H1 (cell line): ENCODE data around the gene DHX58. TPM values are rescaled to one million over a fixed set of nuclear protein-coding genes. Genes with fewer than 3 reads are reported as not detected.
A peak's percentile ranks its signal among the peaks of the same experiment; 100 is the strongest.

Source experiments
- CTCF ChIA-PET: fragments of 300-600 bp; sonication (Branson Sonifier 250); formaldehyde crosslinking; loops from one replicate; lab custom pipeline; 2021; ENCODE audit not compliant: partially characterized antibody; lab: Charles Lee
- POLR2A ChIA-PET: fragments of 300-600 bp; sonication (Branson Sonifier 250); formaldehyde crosslinking; loops from one replicate; lab custom pipeline; 2021; ENCODE audit warnings: inconsistent platforms; ENCODE audit not compliant: partially characterized antibody; lab: Charles Lee
- DNase-seq, 2 experiments: peaks; one replicate each; pipeline versions ENCODE4 v3.0.0 to v3.0.0-alpha.2; 2010 to 2022; ENCODE audit warnings: low spot score in 2 of 2, low read depth in 1 of 2, mixed read lengths in 1 of 2
- FAIRE-seq: peaks from 2 replicates; lab custom pipeline; 2011; peaks lifted over from hg19 to GRCh38; lab: Jason Lieb, UNC
- H2AFZ ChIP-seq: 2 replicates; pipeline ENCODE4 v1.8.1; 2012; ENCODE audit warnings: low read length, inconsistent platforms
- H2AK5ac ChIP-seq: 2 replicates; pipeline ENCODE4 v1.6.1; 2013; ENCODE audit warnings: low read depth, low read length
- H2BK120ac ChIP-seq: replicated peaks from 2 replicates; pipeline ENCODE3; 2013; ENCODE audit warnings: low read depth, low read length, inconsistent platforms
- H2BK12ac ChIP-seq: 2 replicates; pipeline ENCODE4 v1.6.1; 2013; ENCODE audit warnings: low read depth, low read length
- H2BK15ac ChIP-seq: 2 replicates; pipeline ENCODE4 v1.6.1; 2013; ENCODE audit warnings: low read length
- H2BK20ac ChIP-seq: 2 replicates; pipeline ENCODE4 v1.6.1; 2013; ENCODE audit warnings: low read length
- H2BK5ac ChIP-seq: 2 replicates; pipeline ENCODE4 v1.6.1; 2013; ENCODE audit warnings: low read depth, low read length
- H3K14ac ChIP-seq: 2 replicates; pipeline ENCODE4 v1.6.1; 2013; ENCODE audit warnings: inconsistent platforms; ENCODE audit not compliant: insufficient read length
- H3K18ac ChIP-seq: 2 replicates; pipeline ENCODE4 v1.6.1; 2013; ENCODE audit warnings: low read length; ENCODE audit errors: extremely low read depth
- H3K23ac ChIP-seq: 2 replicates; pipeline ENCODE4 v1.6.1; 2013; ENCODE audit warnings: inconsistent platforms; ENCODE audit not compliant: insufficient read length
- H3K23me2 ChIP-seq: 2 replicates; pipeline ENCODE4 v1.6.1; 2013; ENCODE audit warnings: low read depth, low read length
- H3K27ac ChIP-seq: 2 replicates; pipeline ENCODE4 v1.6.1; 2011; ENCODE audit warnings: low read depth, low read length, inconsistent platforms
- H3K27me3 ChIP-seq, 4 experiments: replicated peaks in 1 of 4; 1 replicate in 1 of 4; 2 replicates in 3 of 4; pipeline versions ENCODE4 v1.6.1 to v1.8.1; 2011 to 2013; ENCODE audit warnings: low read length in 3 of 4, mild to moderate bottlenecking in 3 of 4, inconsistent platforms in 2 of 4, mixed read lengths in 2 of 4, moderate library complexity in 1 of 4; ENCODE audit not compliant: control insufficient read depth in 3 of 4, insufficient read depth in 3 of 4; ENCODE audit errors: extremely low read depth in 1 of 4
- H3K36me3 ChIP-seq, 4 experiments: 2 replicates each; pipeline versions ENCODE4 v1.6.1 to v1.8.1; 2011 to 2013; ENCODE audit warnings: mild to moderate bottlenecking in 4 of 4, low read length in 3 of 4, moderate library complexity in 2 of 4, control low read depth in 1 of 4, inconsistent platforms in 1 of 4; ENCODE audit not compliant: insufficient read depth in 4 of 4, control insufficient read depth in 2 of 4
- H3K4ac ChIP-seq: replicated peaks from 2 replicates; pipeline ENCODE3; 2013; ENCODE audit warnings: low read length, low read depth, mixed read lengths, inconsistent platforms; ENCODE audit not compliant: insufficient read length
- H3K4me1 ChIP-seq, 4 experiments: replicated peaks in 1 of 4; 1 replicate in 1 of 4; 2 replicates in 3 of 4; pipeline versions ENCODE4 v1.6.1 to v1.8.1; 2011 to 2013; ENCODE audit warnings: low read length in 3 of 4, inconsistent platforms in 2 of 4, mixed read lengths in 1 of 4; ENCODE audit not compliant: insufficient read depth in 4 of 4, control insufficient read depth in 3 of 4
- H3K4me2 ChIP-seq, 2 experiments: 2 replicates each; pipeline versions ENCODE4 v1.6.1 to v1.8.1; 2011 to 2013; ENCODE audit warnings: low read depth in 2 of 2, low read length in 2 of 2, control low read depth in 1 of 2, inconsistent platforms in 1 of 2, mild to moderate bottlenecking in 1 of 2; ENCODE audit not compliant: insufficient read depth in 1 of 2
- H3K4me3 ChIP-seq, 4 experiments: fragments of 200-600, 300-600 bp in 1 of 4; sonication (generic), shearing (Covaris generic), sonication (Bioruptor Twin) in 1 of 4; 2 replicates each; pipeline versions ENCODE4 v1.5.1 to v1.8.1; 2011 to 2016; ENCODE audit warnings: low read length in 4 of 4, low read depth in 3 of 4, control low read depth in 2 of 4, inconsistent platforms in 2 of 4, mild to moderate bottlenecking in 2 of 4, mixed read lengths in 1 of 4, moderate library complexity in 1 of 4; ENCODE audit not compliant: insufficient read depth in 2 of 4; ENCODE audit errors: extremely low read depth in 1 of 4
- H3K56ac ChIP-seq: replicated peaks from 2 replicates; pipeline ENCODE3; 2013; ENCODE audit warnings: low read depth, mild to moderate bottlenecking, mixed read lengths, low read length, inconsistent platforms; ENCODE audit not compliant: insufficient read length
- H3K79me1 ChIP-seq: 2 replicates; pipeline ENCODE4 v1.6.1; 2013; ENCODE audit warnings: low read depth, low read length, control low read depth
- H3K79me2 ChIP-seq, 2 experiments: 2 replicates each; pipeline versions ENCODE4 v1.6.1 to v1.8.1; 2012 to 2013; ENCODE audit warnings: low read length in 2 of 2, mild to moderate bottlenecking in 2 of 2, inconsistent platforms in 1 of 2; ENCODE audit not compliant: insufficient read depth in 2 of 2, control insufficient read depth in 1 of 2
- H3K9ac ChIP-seq, 4 experiments: replicated peaks in 1 of 4; 1 replicate in 1 of 4; 2 replicates in 3 of 4; pipeline versions ENCODE4 v1.6.1 to v1.8.1; 2011 to 2013; ENCODE audit warnings: low read depth in 3 of 4, low read length in 3 of 4, control low read depth in 2 of 4, mild to moderate bottlenecking in 2 of 4, moderate library complexity in 2 of 4, inconsistent platforms in 1 of 4; ENCODE audit errors: extremely low read depth in 1 of 4
- H3K9me3 ChIP-seq, 2 experiments: 2 replicates each; pipeline versions ENCODE4 v1.6.1 to v1.8.1; 2012 to 2013; ENCODE audit warnings: mild to moderate bottlenecking in 2 of 2, moderate library complexity in 2 of 2, control low read depth in 1 of 2, inconsistent platforms in 1 of 2, low read depth in 1 of 2, low read length in 1 of 2, mixed read lengths in 1 of 2; ENCODE audit not compliant: insufficient read depth in 2 of 2
- H4K20me1 ChIP-seq, 2 experiments: replicated peaks in 1 of 2; 2 replicates each; pipeline versions ENCODE3 to v1.8.1; 2011 to 2013; ENCODE audit warnings: inconsistent platforms in 2 of 2, low read length in 2 of 2, mild to moderate bottlenecking in 1 of 2; ENCODE audit not compliant: insufficient read depth in 2 of 2, control insufficient read depth in 1 of 2
- H4K5ac ChIP-seq: 2 replicates; pipeline ENCODE4 v1.6.1; 2013; ENCODE audit warnings: low read length, low read depth, mixed read lengths, inconsistent platforms; ENCODE audit not compliant: insufficient read length
- H4K8ac ChIP-seq: 2 replicates; pipeline ENCODE4 v1.8.0; 2013; ENCODE audit warnings: mild to moderate bottlenecking, moderate library complexity, low read length, inconsistent platforms; ENCODE audit not compliant: insufficient read depth; ENCODE audit errors: extremely low read depth
- H4K91ac ChIP-seq: replicated peaks from 2 replicates; pipeline ENCODE3; 2013; ENCODE audit warnings: low read length, mixed read lengths, inconsistent platforms; ENCODE audit not compliant: insufficient read length
- ASH2L ChIP-seq: fragments of 200-600, 300-600 bp; sonication (generic); IDR thresholded peaks from one replicate; pipeline ENCODE4 v1.7.1; 2017; ENCODE audit warnings: low read length
- BCL11A ChIP-seq, 2 experiments: IDR thresholded peaks; one replicate each; pipeline ENCODE4 v1.6.1; 2011; ENCODE audit warnings: low read depth in 2 of 2, low read length in 2 of 2, mild to moderate bottlenecking in 2 of 2
- CREB1 ChIP-seq: IDR thresholded peaks from 2 replicates; pipeline ENCODE4 v1.6.1; 2012; ENCODE audit warnings: inconsistent platforms
- JUND ChIP-seq: IDR thresholded peaks from 2 replicates; pipeline ENCODE4 v1.6.1; 2011; ENCODE audit warnings: mild to moderate bottlenecking, improper control_type of control experiment, low read length
- NRF1 ChIP-seq: IDR thresholded peaks from 2 replicates; pipeline ENCODE4 v1.6.1; 2011; ENCODE audit warnings: mild to moderate bottlenecking, low read depth, low read length, improper control_type of control experiment
- POLR2A ChIP-seq, 2 experiments: IDR thresholded peaks; 1 replicate in 1 of 2; 2 replicates in 1 of 2; pipeline ENCODE4 v1.6.1; 2011; ENCODE audit warnings: low read depth in 2 of 2, low read length in 2 of 2, mild to moderate bottlenecking in 2 of 2; ENCODE audit errors: control extremely low read depth in 1 of 2
- POLR2AphosphoS5 ChIP-seq: IDR thresholded peaks from 2 replicates; pipeline ENCODE4 v1.6.1; 2011; ENCODE audit warnings: low read depth, low read length
- SAP30 ChIP-seq: fragments of 300-600 bp; sonication (generic); IDR thresholded peaks from 2 replicates; pipeline ENCODE4 v1.7.1; 2012; ENCODE audit warnings: low read length, moderate library complexity, mild to moderate bottlenecking, inconsistent platforms; ENCODE audit not compliant: insufficient read depth, insufficient replicate concordance
- SIN3A ChIP-seq, 2 experiments: IDR thresholded peaks in 1 of 2; conservative IDR thresholded peaks in 1 of 2; 2 replicates each; pipeline ENCODE4 v1.6.1; 2011 to 2012; ENCODE audit warnings: low read length in 2 of 2, improper control_type of control experiment in 1 of 2, low read depth in 1 of 2, mild to moderate bottlenecking in 1 of 2
- SIX5 ChIP-seq: IDR thresholded peaks from 2 replicates; pipeline ENCODE4 v1.6.1; 2011; ENCODE audit warnings: mild to moderate bottlenecking, low read depth, low read length
- TAF1 ChIP-seq: IDR thresholded peaks from 2 replicates; pipeline ENCODE4 v1.6.1; 2011; ENCODE audit warnings: mild to moderate bottlenecking, low read depth, low read length
- WGBS, 2 experiments: shearing (Covaris generic) in 1 of 2; methylation state at CpG; one replicate each; pipeline versions ENCODE4 v1.1.6 to v1.1.7; 2013 to 2015; ENCODE audit warnings: low lambda C conversion rate in 2 of 2, mixed read lengths in 2 of 2, inconsistent platforms in 1 of 2, low coverage in 1 of 2, missing lambda C conversion rate in 1 of 2; ENCODE audit not compliant: insufficient replicate concordance in 2 of 2, insufficient coverage in 1 of 2, insufficient read length in 1 of 2; ENCODE audit errors: extremely low coverage in 1 of 2, missing lambda C conversion rate in 1 of 2; 5-methylcytosine and 5-hydroxymethylcytosine counted together
- polyA plus RNA-seq, 7 experiments: library from polyadenylated mRNA; depleted of rRNA in 3 of 7; stranded (reverse) in 5 of 7; unstranded in 2 of 7; fragments of >200 nt in 5 of 7; fragments of 200-250 nt in 2 of 7; gene quantifications; 1 replicate in 5 of 7; 2 replicates in 1 of 7; 4 replicates in 1 of 7; pipeline versions ENCODE4 v1.2.1 to v1.2.3, GENCODE V29; 2011 to 2013; ENCODE audit warnings: missing spikeins in 2 of 7, mixed read lengths in 2 of 7
- total RNA-seq: library from RNA; stranded (reverse); fragmentation: NEBNext Ultra II Directional; extraction: Animal tissue kit (Norgen Biotek cat#: 25700); gene quantifications from 2 replicates; pipeline ENCODE4 v1.2.1, GENCODE V29; 2021

DHX58 gene
- total and polyA plus RNA-seq, 2 of the 8 experiments (the other 6 are each of a cell fraction or from before 2014, with no cell fraction given): 5.6 to 9.9 TPM

GRCh38 chr17:42107597-42108576 lies 4.6 kb downstream of the DHX58 start:
- peak overlapping the region; percentile 97 for H2BK5ac ChIP-seq
- H2BK120ac ChIP-seq: no peak overlapping the region
- H3K27me3 ChIP-seq: no peaks in the 10 kb centered on the region
- no peak overlapping the region for H3K23ac ChIP-seq
- H3K9me3 ChIP-seq: no peaks in the 10 kb centered on the region
- peak overlapping the region; percentile 90 for H4K8ac ChIP-seq
- FAIRE-seq (no peak), DNase-seq (peak; percentile 84 to 100)
- ChIA-PET POLR2A (interaction anchor here (0.9 to 7.2 kb wide), 4 partner anchors 13 to 141 kb away, joined by 4 to 51 read pairs (median 8); partner anchors contain the start of genes CNP, DNAJC7, HSPB9 and KAT2A), CTCF (interaction anchor here (1.1 to 39.4 kb wide), 8 partner anchors 8 to 321 kb away, joined by 3 to 1084 read pairs (median 163); partner anchors contain the start of genes CNP, DHX58, DNAJC7 and HSPB9)
- H2AK5ac ChIP-seq: peak overlapping the region; percentile 94; the same call in 1 of the 2 replicates
- H3K9ac ChIP-seq: peak overlapping the region in 1 of 4 experiments; percentile 24; a peak in 1 of 7 replicates
- no peaks in the 10 kb centered on the region for H3K79me1 ChIP-seq
- no peak overlapping the region for H3K56ac ChIP-seq
- H4K91ac ChIP-seq: peak overlapping the region; percentile 97
- peak overlapping the region; percentile 39 to 60 (median 42) for H3K4me3 ChIP-seq
- H3K36me3 ChIP-seq: no peaks in the 10 kb centered on the region
- peak overlapping the region; percentile 77; the same call in 1 of the 2 replicates for H2AFZ ChIP-seq
- peak overlapping the region; percentile 24 for H4K5ac ChIP-seq
- H3K27ac ChIP-seq: peak overlapping the region; percentile 39; the same call in 1 of the 2 replicates
- H2BK15ac ChIP-seq: peak overlapping the region; percentile 89
- peaks cover 2% of the 10 kb centered on the region; the same call in 1 of the 2 replicates for H3K23me2 ChIP-seq
- H3K18ac ChIP-seq: peak overlapping the region; percentile 93
- peak overlapping the region; percentile 99 for H2BK12ac ChIP-seq
- peaks cover 0 to 18% (median 11%) of the 10 kb centered on the region in 4 experiments; a peak in 6 of 7 replicates for H3K4me1 ChIP-seq
- peak overlapping the region; percentile 51 to 76 for H3K4me2 ChIP-seq
- no peak overlapping the region for H3K14ac ChIP-seq
- H3K79me2 ChIP-seq: no peaks in the 10 kb centered on the region
- H4K20me1 ChIP-seq: no peaks in the 10 kb centered on the region
- H2BK20ac ChIP-seq: peak overlapping the region; percentile 95
- H3K4ac ChIP-seq: peak overlapping the region; percentile 90
- 42% methylated on average over 33 of the region's 51 CpGs; no CpG with 5 or more reads in 1 of the 2 experiments for WGBS, 2 experiments
- TF ChIP-seq ASH2L (peak; percentile 2), CREB1 (peak; percentile 87), POLR2A (IDR thresholded peaks at IDR 0.05; ENCODE audit: control extremely low read depth in 1 of 2, low read depth in 2 of 2, low read length in 2 of 2) (peak in 1 of 2 experiments; percentile 47; a peak in 1 of 3 replicates), SIX5 (no peak), NRF1 (no peak), POLR2AphosphoS5 (peak; percentile 76; the same call in 1 of the 2 replicates), SIN3A (conservative IDR thresholded peaks at IDR 0.05 in 1 of 2, IDR thresholded peaks at IDR 0.05 in 1 of 2; ENCODE audit: low read depth in 1 of 2, low read length in 2 of 2) (peak in 1 of 2 experiments; percentile 71; a peak in 1 of 4 replicates), SAP30 (no peak), BCL11A (IDR thresholded peaks at IDR 0.05; ENCODE audit: low read depth in 2 of 2, low read length in 2 of 2) (no peak), JUND (no peak), TAF1 (peak; percentile 64)
